HEK293 (cell line): ENCODE data around the gene OAT.

Experiments used
- CTCF ChIA-PET: fragments of 350-600 bp; formaldehyde crosslinking; extraction: SDS; loops from one replicate; lab custom pipeline; 2021; ENCODE audit warnings: antibody characterized with exemption; lab: Yijun Ruan, JAX
- POLR2A ChIA-PET: fragments of 300-600 bp; formaldehyde crosslinking; extraction: SDS; loops from one replicate; lab custom pipeline; 2020; ENCODE audit warnings: antibody characterized with exemption, inconsistent platforms; lab: Yijun Ruan, JAX
- H3K27ac ChIP-seq: fragments of 200-500 bp; sonication (Bioruptor generic); 2 replicates; pipeline ENCODE4 v1.5.1; 2014; ENCODE audit warnings: low read depth, low read length, control low read depth, inconsistent platforms; ENCODE audit errors: extremely low read depth
- H3K36me3 ChIP-seq, 2 experiments: fragments of 200-500 bp in 1 of 2; sonication (Bioruptor generic) in 1 of 2; 1 replicate in 1 of 2; 2 replicates in 1 of 2; pipeline ENCODE4 v1.5.1; 2014 to 2017; ENCODE audit warnings: inconsistent platforms in 2 of 2, low read length in 2 of 2; ENCODE audit not compliant: control insufficient read depth in 2 of 2, insufficient read depth in 1 of 2
- H3K4me1 ChIP-seq: fragments of 200-500 bp; sonication (Bioruptor generic); 2 replicates; pipeline ENCODE4 v1.5.1; 2014; ENCODE audit warnings: mild to moderate bottlenecking, low read length, inconsistent platforms; ENCODE audit not compliant: control insufficient read depth, insufficient read depth
- H3K4me3 ChIP-seq: 2 replicates; pipeline ENCODE4 v1.5.1; 2011; ENCODE audit warnings: low read depth, mild to moderate bottlenecking, control low read depth, low read length, moderate library complexity
- H3K9me3 ChIP-seq: fragments of 200-500 bp; sonication (Bioruptor generic); 2 replicates; pipeline ENCODE4 v1.5.1; 2014; ENCODE audit warnings: low read depth, low read length, inconsistent platforms; ENCODE audit not compliant: control insufficient read depth, insufficient read depth
- ZFHX2 ChIP-seq: fragments of 450-650 bp; formaldehyde crosslinking; conservative IDR thresholded peaks from 2 replicates; pipeline ENCODE4 v1.5.1; 2016; ENCODE audit warnings: missing biosample characterization, missing genetic modification characterization
- ZNF112 ChIP-seq: fragments of 450-650 bp; formaldehyde crosslinking; IDR thresholded peaks from 2 replicates; pipeline ENCODE4 v1.5.0; 2017; ENCODE audit warnings: missing biosample characterization, missing genetic modification characterization
- ZNF146 ChIP-seq: fragments of 450-650 bp; formaldehyde crosslinking; IDR thresholded peaks from 2 replicates; pipeline ENCODE4 v1.5.1; 2016; ENCODE audit warnings: missing biosample characterization, missing genetic modification characterization
- ZNF155 ChIP-seq: fragments of 450-650 bp; formaldehyde crosslinking; IDR thresholded peaks from 2 replicates; pipeline ENCODE4 v1.5.1; 2016; ENCODE audit warnings: missing biosample characterization, missing genetic modification characterization
- ZNF169 ChIP-seq: fragments of 450-650 bp; formaldehyde crosslinking; IDR thresholded peaks from 2 replicates; pipeline ENCODE4 v1.5.1; 2016; ENCODE audit warnings: missing biosample characterization, missing genetic modification characterization
- ZNF2 ChIP-seq: fragments of 450-650 bp; formaldehyde crosslinking; IDR thresholded peaks from 2 replicates; pipeline ENCODE4 v1.5.1; 2016; ENCODE audit warnings: missing biosample characterization, missing genetic modification characterization
- ZNF266 ChIP-seq: fragments of 450-650 bp; formaldehyde crosslinking; IDR thresholded peaks from 2 replicates; pipeline ENCODE4 v1.5.1; 2016; ENCODE audit warnings: missing biosample characterization, missing genetic modification characterization, low read depth
- ZNF274 ChIP-seq, 2 experiments: fragments of 200-500 bp in 1 of 2; fragments of 450-650 bp in 1 of 2; sonication (Bioruptor generic) in 1 of 2; formaldehyde crosslinking in 1 of 2; IDR thresholded peaks; 2 replicates each; pipeline versions ENCODE4 v1.5.1 to v1.6.1; 2014 to 2016; ENCODE audit warnings: borderline replicate concordance in 1 of 2, inconsistent platforms in 1 of 2, low read length in 1 of 2, missing biosample characterization in 1 of 2, missing genetic modification characterization in 1 of 2
- ZNF292 ChIP-seq: fragments of 450-650 bp; formaldehyde crosslinking; IDR thresholded peaks from 2 replicates; pipeline ENCODE4 v1.5.1; 2016; ENCODE audit warnings: low read depth, missing biosample characterization, missing genetic modification characterization, borderline replicate concordance
- ZNF366 ChIP-seq: fragments of 450-650 bp; formaldehyde crosslinking; conservative IDR thresholded peaks from 2 replicates; pipeline ENCODE4 v1.5.1; 2016; ENCODE audit warnings: missing biosample characterization, missing genetic modification characterization
- ZNF394 ChIP-seq: fragments of 450-650 bp; formaldehyde crosslinking; IDR thresholded peaks from 2 replicates; pipeline ENCODE4 v1.5.1; 2016; ENCODE audit warnings: missing biosample characterization, missing genetic modification characterization, mild to moderate bottlenecking, moderate library complexity, borderline replicate concordance
- ZNF555 ChIP-seq: fragments of 450-650 bp; formaldehyde crosslinking; conservative IDR thresholded peaks from 2 replicates; pipeline ENCODE4 v1.5.1; 2017; ENCODE audit warnings: missing biosample characterization, mild to moderate bottlenecking, missing genetic modification characterization, inconsistent platforms
- ZNF560 ChIP-seq: fragments of 450-650 bp; formaldehyde crosslinking; IDR thresholded peaks from 2 replicates; pipeline ENCODE4 v1.5.1; 2017; ENCODE audit warnings: missing biosample characterization, missing genetic modification characterization, borderline replicate concordance
- ZNF626 ChIP-seq: fragments of 450-650 bp; sonication (Bioruptor Pico); formaldehyde crosslinking; IDR thresholded peaks from 2 replicates; pipeline ENCODE4 v1.5.1; 2018; ENCODE audit warnings: missing biosample characterization, missing genetic modification characterization, inconsistent platforms
- ZNF670 ChIP-seq: fragments of 450-650 bp; formaldehyde crosslinking; IDR thresholded peaks from 2 replicates; pipeline ENCODE4 v1.5.1; 2016; ENCODE audit warnings: missing biosample characterization, missing genetic modification characterization, low read depth
- TF ChIP-seq, protein P1 (sequence below): fragments of 450-650 bp; formaldehyde crosslinking; IDR thresholded peaks from 2 replicates; pipeline ENCODE4 v1.5.1; 2016; ENCODE audit warnings: missing biosample characterization, missing genetic modification characterization
- TF ChIP-seq, protein P2 (sequence below): fragments of 450-650 bp; formaldehyde crosslinking; IDR thresholded peaks from 2 replicates; pipeline ENCODE4 v1.5.1; 2016; ENCODE audit warnings: missing biosample characterization, missing genetic modification characterization
- TF ChIP-seq, protein P3 (sequence below): fragments of 450-650 bp; formaldehyde crosslinking; IDR thresholded peaks from 2 replicates; pipeline ENCODE4 v1.5.1; 2016; ENCODE audit warnings: missing biosample characterization, missing genetic modification characterization
- TF ChIP-seq, protein P4 (sequence below): fragments of 450-650 bp; formaldehyde crosslinking; IDR thresholded peaks from 2 replicates; pipeline ENCODE4 v1.5.1; 2017; ENCODE audit warnings: missing biosample characterization, missing genetic modification characterization
- TF ChIP-seq, protein P5 (sequence below): sonication (generic); formaldehyde crosslinking; IDR thresholded peaks from 2 replicates; pipeline ENCODE4 v1.8.1; 2022; ENCODE audit warnings: mild to moderate bottlenecking, moderate library complexity, missing genetic modification reagents
- TF ChIP-seq, protein P6 (sequence below): fragments of 450-650 bp; formaldehyde crosslinking; IDR thresholded peaks from 2 replicates; pipeline ENCODE4 v1.5.1; 2016; ENCODE audit warnings: missing biosample characterization, missing genetic modification characterization, borderline replicate concordance
- TF ChIP-seq, protein P7 (sequence below): fragments of 450-650 bp; formaldehyde crosslinking; IDR thresholded peaks from 2 replicates; pipeline ENCODE4 v1.5.1; 2016; ENCODE audit warnings: missing biosample characterization, missing genetic modification characterization

The OAT gene

DNA sequence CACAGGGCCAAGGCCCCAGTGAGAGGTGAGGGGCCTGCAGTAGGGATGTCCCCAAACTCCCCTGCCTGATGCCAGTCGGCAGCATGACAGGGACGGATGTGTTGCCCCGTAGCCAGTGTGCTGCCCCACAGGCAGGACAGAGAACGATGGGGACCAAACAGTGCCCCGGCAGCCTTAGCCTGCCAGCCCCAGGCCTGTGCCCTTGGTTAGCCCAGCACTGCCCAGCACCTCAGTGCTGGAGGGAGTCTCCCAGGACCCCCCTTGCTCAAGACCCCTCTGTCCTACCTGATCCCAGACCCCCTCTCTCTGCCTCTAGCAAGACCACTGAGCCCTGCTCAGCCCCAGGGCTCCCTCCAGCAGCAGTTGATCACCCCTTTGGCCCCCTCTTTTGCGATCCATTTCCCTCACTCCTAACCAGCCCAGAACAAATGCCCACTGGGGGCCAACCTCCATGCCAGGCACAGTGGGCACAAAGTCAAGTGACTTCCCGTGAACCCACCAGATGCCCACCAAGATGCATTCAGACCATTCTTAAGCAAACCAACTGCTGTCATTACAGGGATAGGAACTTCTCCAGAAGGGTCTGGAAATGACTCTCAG is 34.0 kb downstream of the OAT start (continued):
- TF ChIP-seq, protein P1, sequence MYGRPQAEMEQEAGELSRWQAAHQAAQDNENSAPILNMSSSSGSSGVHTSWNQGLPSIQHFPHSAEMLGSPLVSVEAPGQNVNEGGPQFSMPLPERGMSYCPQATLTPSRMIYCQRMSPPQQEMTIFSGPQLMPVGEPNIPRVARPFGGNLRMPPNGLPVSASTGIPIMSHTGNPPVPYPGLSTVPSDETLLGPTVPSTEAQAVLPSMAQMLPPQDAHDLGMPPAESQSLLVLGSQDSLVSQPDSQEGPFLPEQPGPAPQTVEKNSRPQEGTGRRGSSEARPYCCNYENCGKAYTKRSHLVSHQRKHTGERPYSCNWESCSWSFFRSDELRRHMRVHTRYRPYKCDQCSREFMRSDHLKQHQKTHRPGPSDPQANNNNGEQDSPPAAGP (tag by site-specific recombination), result no peak
- no peak for TF ChIP-seq ZNF670
- no peak for TF ChIP-seq ZNF2 (tag by site-specific recombination)
- no peak for TF ChIP-seq ZNF292
- no peak for TF ChIP-seq ZNF146
- no peak for TF ChIP-seq ZNF169
- no peak for TF ChIP-seq ZNF266
- TF ChIP-seq ZNF366 (tag by site-specific recombination), result no peak
- TF ChIP-seq, protein P2, sequence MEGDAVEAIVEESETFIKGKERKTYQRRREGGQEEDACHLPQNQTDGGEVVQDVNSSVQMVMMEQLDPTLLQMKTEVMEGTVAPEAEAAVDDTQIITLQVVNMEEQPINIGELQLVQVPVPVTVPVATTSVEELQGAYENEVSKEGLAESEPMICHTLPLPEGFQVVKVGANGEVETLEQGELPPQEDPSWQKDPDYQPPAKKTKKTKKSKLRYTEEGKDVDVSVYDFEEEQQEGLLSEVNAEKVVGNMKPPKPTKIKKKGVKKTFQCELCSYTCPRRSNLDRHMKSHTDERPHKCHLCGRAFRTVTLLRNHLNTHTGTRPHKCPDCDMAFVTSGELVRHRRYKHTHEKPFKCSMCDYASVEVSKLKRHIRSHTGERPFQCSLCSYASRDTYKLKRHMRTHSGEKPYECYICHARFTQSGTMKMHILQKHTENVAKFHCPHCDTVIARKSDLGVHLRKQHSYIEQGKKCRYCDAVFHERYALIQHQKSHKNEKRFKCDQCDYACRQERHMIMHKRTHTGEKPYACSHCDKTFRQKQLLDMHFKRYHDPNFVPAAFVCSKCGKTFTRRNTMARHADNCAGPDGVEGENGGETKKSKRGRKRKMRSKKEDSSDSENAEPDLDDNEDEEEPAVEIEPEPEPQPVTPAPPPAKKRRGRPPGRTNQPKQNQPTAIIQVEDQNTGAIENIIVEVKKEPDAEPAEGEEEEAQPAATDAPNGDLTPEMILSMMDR (tag by site-specific recombination), result no peak
- TF ChIP-seq, protein P3, sequence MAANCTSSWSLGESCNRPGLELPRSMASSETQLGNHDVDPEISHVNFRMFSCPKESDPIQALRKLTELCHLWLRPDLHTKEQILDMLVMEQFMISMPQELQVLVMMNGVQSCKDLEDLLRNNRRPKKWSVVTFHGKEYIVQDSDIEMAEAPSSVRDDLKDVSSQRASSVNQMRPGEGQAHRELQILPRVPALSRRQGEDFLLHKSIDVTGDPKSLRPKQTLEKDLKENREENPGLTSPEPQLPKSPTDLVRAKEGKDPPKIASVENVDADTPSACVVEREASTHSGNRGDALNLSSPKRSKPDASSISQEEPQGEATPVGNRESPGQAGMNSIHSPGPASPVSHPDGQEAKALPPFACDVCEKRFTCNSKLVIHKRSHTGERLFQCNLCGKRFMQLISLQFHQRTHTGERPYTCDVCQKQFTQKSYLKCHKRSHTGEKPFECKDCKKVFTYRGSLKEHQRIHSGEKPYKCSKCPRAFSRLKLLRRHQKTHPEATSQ (tag by site-specific recombination), result no peak
- TF ChIP-seq, all 188 proteins: peak for 0

DNA sequence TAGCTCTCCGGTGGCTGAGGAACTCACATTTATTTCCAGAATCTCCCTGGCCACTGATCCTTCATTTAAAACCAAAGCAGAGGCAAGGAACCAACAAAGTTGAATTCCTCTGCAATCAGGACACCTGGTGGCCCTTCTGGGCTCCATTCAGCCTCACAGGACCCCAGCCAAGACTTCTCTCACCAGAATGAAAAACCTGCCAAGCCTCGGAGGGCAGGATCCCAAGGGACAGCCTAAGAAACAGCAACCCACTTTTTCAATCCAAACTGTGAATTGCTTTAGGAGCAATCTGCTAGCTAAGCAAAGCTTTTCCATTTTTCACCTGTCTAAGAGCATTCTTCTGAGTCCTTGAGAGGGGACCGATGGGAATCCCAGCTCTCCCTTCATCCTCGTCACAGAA is 34.6 kb downstream of the OAT start:
- ChIA-PET POLR2A (no interaction called here), CTCF (interaction anchor here (2.3 kb wide), 1 partner anchor 388 kb away, joined by 17 read pairs; no protein-coding TSS in a partner anchor)
- no peaks in the 10 kb centered on the region for H3K9me3 ChIP-seq
- H3K4me1 ChIP-seq, result no peaks in the 10 kb centered on the region; the same call in 1 of the 2 replicates
- H3K4me3 ChIP-seq, result no peak overlapping the region
- H3K27ac ChIP-seq, result no peak overlapping the region
- no peaks in the 10 kb centered on the region for H3K36me3 ChIP-seq
- TF ChIP-seq, protein P4, sequence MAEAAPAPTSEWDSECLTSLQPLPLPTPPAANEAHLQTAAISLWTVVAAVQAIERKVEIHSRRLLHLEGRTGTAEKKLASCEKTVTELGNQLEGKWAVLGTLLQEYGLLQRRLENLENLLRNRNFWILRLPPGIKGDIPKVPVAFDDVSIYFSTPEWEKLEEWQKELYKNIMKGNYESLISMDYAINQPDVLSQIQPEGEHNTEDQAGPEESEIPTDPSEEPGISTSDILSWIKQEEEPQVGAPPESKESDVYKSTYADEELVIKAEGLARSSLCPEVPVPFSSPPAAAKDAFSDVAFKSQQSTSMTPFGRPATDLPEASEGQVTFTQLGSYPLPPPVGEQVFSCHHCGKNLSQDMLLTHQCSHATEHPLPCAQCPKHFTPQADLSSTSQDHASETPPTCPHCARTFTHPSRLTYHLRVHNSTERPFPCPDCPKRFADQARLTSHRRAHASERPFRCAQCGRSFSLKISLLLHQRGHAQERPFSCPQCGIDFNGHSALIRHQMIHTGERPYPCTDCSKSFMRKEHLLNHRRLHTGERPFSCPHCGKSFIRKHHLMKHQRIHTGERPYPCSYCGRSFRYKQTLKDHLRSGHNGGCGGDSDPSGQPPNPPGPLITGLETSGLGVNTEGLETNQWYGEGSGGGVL (tag by site-specific recombination), result no peak
- TF ChIP-seq, protein P5, sequence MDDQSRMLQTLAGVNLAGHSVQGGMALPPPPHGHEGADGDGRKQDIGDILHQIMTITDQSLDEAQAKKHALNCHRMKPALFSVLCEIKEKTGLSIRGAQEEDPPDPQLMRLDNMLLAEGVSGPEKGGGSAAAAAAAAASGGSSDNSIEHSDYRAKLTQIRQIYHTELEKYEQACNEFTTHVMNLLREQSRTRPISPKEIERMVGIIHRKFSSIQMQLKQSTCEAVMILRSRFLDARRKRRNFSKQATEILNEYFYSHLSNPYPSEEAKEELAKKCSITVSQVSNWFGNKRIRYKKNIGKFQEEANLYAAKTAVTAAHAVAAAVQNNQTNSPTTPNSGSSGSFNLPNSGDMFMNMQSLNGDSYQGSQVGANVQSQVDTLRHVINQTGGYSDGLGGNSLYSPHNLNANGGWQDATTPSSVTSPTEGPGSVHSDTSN, result no peak
- no peak for TF ChIP-seq ZNF560 (tag by site-specific recombination)
- no peak for TF ChIP-seq ZNF155 (tag by site-specific recombination)
- no peak for TF ChIP-seq ZNF555 (tag by site-specific recombination)
- TF ChIP-seq ZNF394 (tag by site-specific recombination), result no peak
- TF ChIP-seq, protein P6, sequence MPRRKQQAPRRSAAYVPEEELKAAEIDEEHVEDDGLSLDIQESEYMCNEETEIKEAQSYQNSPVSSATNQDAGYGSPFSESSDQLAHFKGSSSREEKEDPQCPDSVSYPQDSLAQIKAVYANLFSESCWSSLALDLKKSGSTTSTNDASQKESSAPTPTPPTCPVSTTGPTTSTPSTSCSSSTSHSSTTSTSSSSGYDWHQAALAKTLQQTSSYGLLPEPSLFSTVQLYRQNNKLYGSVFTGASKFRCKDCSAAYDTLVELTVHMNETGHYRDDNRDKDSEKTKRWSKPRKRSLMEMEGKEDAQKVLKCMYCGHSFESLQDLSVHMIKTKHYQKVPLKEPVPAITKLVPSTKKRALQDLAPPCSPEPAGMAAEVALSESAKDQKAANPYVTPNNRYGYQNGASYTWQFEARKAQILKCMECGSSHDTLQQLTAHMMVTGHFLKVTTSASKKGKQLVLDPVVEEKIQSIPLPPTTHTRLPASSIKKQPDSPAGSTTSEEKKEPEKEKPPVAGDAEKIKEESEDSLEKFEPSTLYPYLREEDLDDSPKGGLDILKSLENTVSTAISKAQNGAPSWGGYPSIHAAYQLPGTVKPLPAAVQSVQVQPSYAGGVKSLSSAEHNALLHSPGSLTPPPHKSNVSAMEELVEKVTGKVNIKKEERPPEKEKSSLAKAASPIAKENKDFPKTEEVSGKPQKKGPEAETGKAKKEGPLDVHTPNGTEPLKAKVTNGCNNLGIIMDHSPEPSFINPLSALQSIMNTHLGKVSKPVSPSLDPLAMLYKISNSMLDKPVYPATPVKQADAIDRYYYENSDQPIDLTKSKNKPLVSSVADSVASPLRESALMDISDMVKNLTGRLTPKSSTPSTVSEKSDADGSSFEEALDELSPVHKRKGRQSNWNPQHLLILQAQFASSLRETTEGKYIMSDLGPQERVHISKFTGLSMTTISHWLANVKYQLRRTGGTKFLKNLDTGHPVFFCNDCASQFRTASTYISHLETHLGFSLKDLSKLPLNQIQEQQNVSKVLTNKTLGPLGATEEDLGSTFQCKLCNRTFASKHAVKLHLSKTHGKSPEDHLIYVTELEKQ (tag by site-specific recombination), result no peak
- TF ChIP-seq ZFHX2 (tag by site-specific recombination), result no peak
- TF ChIP-seq ZNF274 (IDR thresholded peaks at IDR 0.05; ENCODE audit: low read length), result no peak
- no peak for TF ChIP-seq ZNF274 (tag by site-specific recombination; IDR thresholded peaks at IDR 0.05; ENCODE audit: borderline replicate concordance)
- TF ChIP-seq, protein P7, sequence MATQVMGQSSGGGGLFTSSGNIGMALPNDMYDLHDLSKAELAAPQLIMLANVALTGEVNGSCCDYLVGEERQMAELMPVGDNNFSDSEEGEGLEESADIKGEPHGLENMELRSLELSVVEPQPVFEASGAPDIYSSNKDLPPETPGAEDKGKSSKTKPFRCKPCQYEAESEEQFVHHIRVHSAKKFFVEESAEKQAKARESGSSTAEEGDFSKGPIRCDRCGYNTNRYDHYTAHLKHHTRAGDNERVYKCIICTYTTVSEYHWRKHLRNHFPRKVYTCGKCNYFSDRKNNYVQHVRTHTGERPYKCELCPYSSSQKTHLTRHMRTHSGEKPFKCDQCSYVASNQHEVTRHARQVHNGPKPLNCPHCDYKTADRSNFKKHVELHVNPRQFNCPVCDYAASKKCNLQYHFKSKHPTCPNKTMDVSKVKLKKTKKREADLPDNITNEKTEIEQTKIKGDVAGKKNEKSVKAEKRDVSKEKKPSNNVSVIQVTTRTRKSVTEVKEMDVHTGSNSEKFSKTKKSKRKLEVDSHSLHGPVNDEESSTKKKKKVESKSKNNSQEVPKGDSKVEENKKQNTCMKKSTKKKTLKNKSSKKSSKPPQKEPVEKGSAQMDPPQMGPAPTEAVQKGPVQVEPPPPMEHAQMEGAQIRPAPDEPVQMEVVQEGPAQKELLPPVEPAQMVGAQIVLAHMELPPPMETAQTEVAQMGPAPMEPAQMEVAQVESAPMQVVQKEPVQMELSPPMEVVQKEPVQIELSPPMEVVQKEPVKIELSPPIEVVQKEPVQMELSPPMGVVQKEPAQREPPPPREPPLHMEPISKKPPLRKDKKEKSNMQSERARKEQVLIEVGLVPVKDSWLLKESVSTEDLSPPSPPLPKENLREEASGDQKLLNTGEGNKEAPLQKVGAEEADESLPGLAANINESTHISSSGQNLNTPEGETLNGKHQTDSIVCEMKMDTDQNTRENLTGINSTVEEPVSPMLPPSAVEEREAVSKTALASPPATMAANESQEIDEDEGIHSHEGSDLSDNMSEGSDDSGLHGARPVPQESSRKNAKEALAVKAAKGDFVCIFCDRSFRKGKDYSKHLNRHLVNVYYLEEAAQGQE (tag by site-specific recombination), result no peak
- no peak for TF ChIP-seq ZNF112
- no peak for TF ChIP-seq ZNF626
